Smooth muscle cell (in vitro differentiated cells): ENCODE data around the gene TMED8. TPM values are rescaled to one million over a fixed set of nuclear protein-coding genes. Genes with fewer than 3 reads are reported as not detected.
A peak's percentile ranks its signal among the peaks of the same experiment; 100 is the strongest.

Experiments used
- DNase-seq: peaks from one replicate; lab custom pipeline; 2025; ENCODE audit not compliant: unreplicated experiment; lab: John Stamatoyannopoulos, UW
- H2AFZ ChIP-seq: fragments of 200-600 bp; sonication (generic); 2 replicates; pipeline ENCODE4 v1.6.0; 2016; ENCODE audit warnings: antibody characterized with exemption, low read depth, mild to moderate bottlenecking
- H3F3A ChIP-seq: fragments of 200-600 bp; sonication (generic); 2 replicates; pipeline ENCODE4 v1.6.0; 2017; ENCODE audit warnings: antibody characterized with exemption, low read depth
- H3K27ac ChIP-seq: fragments of 200-600 bp; sonication (generic); 2 replicates; pipeline ENCODE4 v1.5.1; 2016; ENCODE audit warnings: low read depth, mild to moderate bottlenecking
- H3K27me3 ChIP-seq: fragments of 200-600 bp; sonication (generic); 2 replicates; pipeline ENCODE4 v1.6.1; 2016; ENCODE audit warnings: low read depth, mild to moderate bottlenecking
- H3K36me3 ChIP-seq: fragments of 200-600 bp; sonication (generic); 2 replicates; pipeline ENCODE4 v1.5.1; 2016; ENCODE audit warnings: low read depth
- H3K4me1 ChIP-seq: fragments of 200-600 bp; sonication (generic); 2 replicates; pipeline ENCODE4 v1.5.1; 2016; ENCODE audit warnings: low read depth
- H3K4me2 ChIP-seq: fragments of 200-600 bp; sonication (generic); 2 replicates; pipeline ENCODE4 v1.6.0; 2016; ENCODE audit warnings: mild to moderate bottlenecking
- H3K4me3 ChIP-seq: fragments of 200-600 bp; sonication (generic); 2 replicates; pipeline ENCODE4 v1.5.1; 2016; ENCODE audit warnings: mild to moderate bottlenecking
- H3K79me2 ChIP-seq: fragments of 200-600 bp; sonication (generic); 2 replicates; pipeline ENCODE4 v1.6.0; 2016; ENCODE audit warnings: low read depth, mild to moderate bottlenecking
- H3K9ac ChIP-seq: fragments of 200-600 bp; sonication (generic); 2 replicates; pipeline ENCODE4 v1.6.0; 2016; ENCODE audit warnings: low read depth
- H3K9me3 ChIP-seq: fragments of 200-600 bp; sonication (generic); replicated peaks from 2 replicates; pipeline ENCODE4 v1.5.1; 2016; ENCODE audit warnings: low read depth
- H4K20me1 ChIP-seq: fragments of 200-600 bp; sonication (generic); 2 replicates; pipeline ENCODE4 v1.6.0; 2016; ENCODE audit warnings: low read depth
- CTCF ChIP-seq: fragments of 200-600 bp; sonication (generic); IDR thresholded peaks from 2 replicates; pipeline ENCODE4 v1.5.1; 2017; ENCODE audit warnings: borderline replicate concordance, mild to moderate bottlenecking, antibody characterized with exemption; ENCODE audit not compliant: insufficient read depth, poor library complexity, severe bottlenecking
- WGBS: methylation state at CpG from one replicate; pipeline ENCODE4 v1.1.7; 2016; ENCODE audit warnings: low lambda C conversion rate; 5-methylcytosine and 5-hydroxymethylcytosine counted together
- polyA plus RNA-seq: library from polyadenylated mRNA; unstranded; fragments of >200 nt; fragmentation: Nextera tagmentation; extraction: Ambion mirVana; gene quantifications from 2 replicates; pipeline ENCODE4 v1.2.1, GENCODE V29; 2016
- total RNA-seq: library from RNA; depleted of rRNA; stranded (reverse); fragments of >200 nt; gene quantifications from 2 replicates; pipeline ENCODE4 v1.2.3, GENCODE V29; 2014

TMED8 gene
- total and polyA plus RNA-seq, 2 experiments from 2014 or later = 4.5 to 12.2 TPM

GRCh38 chr14:77303417-77304156 is 73.3 kb downstream of the TMED8 start:
- DNase-seq = no peak
- peaks cover 34% of the 10 kb centered on the region for H3K4me1 ChIP-seq
- no peaks in the 10 kb centered on the region for H3K9me3 ChIP-seq
- H3F3A ChIP-seq = peaks cover 5% of the 10 kb centered on the region
- H3K4me3 ChIP-seq = no peak overlapping the region
- peak overlapping the region; percentile 92 for H3K9ac ChIP-seq
- no peaks in the 10 kb centered on the region for H3K79me2 ChIP-seq
- no peak for TF ChIP-seq CTCF
- no peak overlapping the region for H2AFZ ChIP-seq
- no peaks in the 10 kb centered on the region for H3K36me3 ChIP-seq
- H3K27ac ChIP-seq = peak overlapping the region; percentile 99
- no peaks in the 10 kb centered on the region for H3K27me3 ChIP-seq
- H3K4me2 ChIP-seq = peak overlapping the region; percentile 69
- WGBS = 32% methylated on average over 4 of the region's 4 CpGs
- no peaks in the 10 kb centered on the region for H4K20me1 ChIP-seq

GRCh38 chr14:77302926-77303325 is 74.0 kb downstream of the TMED8 start:
- TF ChIP-seq CTCF = no peak
- Histone ChIP-seq H2AFZ (no peak overlapping the region), H3K79me2 (no peaks in the 10 kb centered on the region), H3K9me3 (no peaks in the 10 kb centered on the region), H3F3A (peaks cover 5% of the 10 kb centered on the region), H4K20me1 (no peaks in the 10 kb centered on the region), H3K4me3 (no peak overlapping the region), H3K27ac (peak overlapping the region; percentile 99), H3K9ac (peak overlapping the region; percentile 92), H3K27me3 (no peaks in the 10 kb centered on the region), H3K36me3 (no peaks in the 10 kb centered on the region), H3K4me1 (peaks cover 34% of the 10 kb centered on the region), H3K4me2 (peak overlapping the region; percentile 69)
- 61% methylated on average over 5 of the region's 5 CpGs for WGBS
- DNase-seq = no peak

- H2AFZ ChIP-seq = no peak overlapping the region
- peak; percentile 32 for DNase-seq
- no peaks in the 10 kb centered on the region for H3K36me3 ChIP-seq
- no peak overlapping the region for H3K9ac ChIP-seq
- H3K4me2 ChIP-seq = no peak overlapping the region
- TF ChIP-seq CTCF = peak; percentile 81
- H3K79me2 ChIP-seq = no peaks in the 10 kb centered on the region
- H3K4me1 ChIP-seq = peaks cover 19% of the 10 kb centered on the region
- no peaks in the 10 kb centered on the region for H4K20me1 ChIP-seq
- no peaks in the 10 kb centered on the region for H3K9me3 ChIP-seq
- H3K27me3 ChIP-seq = no peaks in the 10 kb centered on the region
- peaks cover 5% of the 10 kb centered on the region for H3F3A ChIP-seq
- no peak overlapping the region for H3K27ac ChIP-seq
- 56% methylated on average over 10 of the region's 10 CpGs for WGBS
- no peak overlapping the region for H3K4me3 ChIP-seq
Measured at GRCh38 chr14:77301103-77301502, 75.8 kb downstream of the TMED8 start.

- Histone ChIP-seq H4K20me1 (no peaks in the 10 kb centered on the region), H3K4me2 (no peak overlapping the region), H3F3A (peaks cover 5% of the 10 kb centered on the region), H3K4me3 (no peak overlapping the region), H3K27me3 (no peaks in the 10 kb centered on the region), H3K9ac (no peak overlapping the region), H3K36me3 (no peaks in the 10 kb centered on the region), H3K9me3 (no peaks in the 10 kb centered on the region), H3K4me1 (peaks cover 17% of the 10 kb centered on the region), H3K27ac (no peak overlapping the region), H3K79me2 (no peaks in the 10 kb centered on the region), H2AFZ (no peak overlapping the region)
- WGBS = 80% methylated on average over 4 of the region's 4 CpGs
- no peak for TF ChIP-seq CTCF
- no peak for DNase-seq
Measured at GRCh38 chr14:77299771-77300170, 77.1 kb downstream of the TMED8 start.
